ENCODE measurements around the gene PXK.
"Not testable (repeated sequence)": the region's sequence is repeated elsewhere in the genome, so short reads cannot be mapped to it uniquely, and the experiment has no call there.

The PXK gene

DNA sequence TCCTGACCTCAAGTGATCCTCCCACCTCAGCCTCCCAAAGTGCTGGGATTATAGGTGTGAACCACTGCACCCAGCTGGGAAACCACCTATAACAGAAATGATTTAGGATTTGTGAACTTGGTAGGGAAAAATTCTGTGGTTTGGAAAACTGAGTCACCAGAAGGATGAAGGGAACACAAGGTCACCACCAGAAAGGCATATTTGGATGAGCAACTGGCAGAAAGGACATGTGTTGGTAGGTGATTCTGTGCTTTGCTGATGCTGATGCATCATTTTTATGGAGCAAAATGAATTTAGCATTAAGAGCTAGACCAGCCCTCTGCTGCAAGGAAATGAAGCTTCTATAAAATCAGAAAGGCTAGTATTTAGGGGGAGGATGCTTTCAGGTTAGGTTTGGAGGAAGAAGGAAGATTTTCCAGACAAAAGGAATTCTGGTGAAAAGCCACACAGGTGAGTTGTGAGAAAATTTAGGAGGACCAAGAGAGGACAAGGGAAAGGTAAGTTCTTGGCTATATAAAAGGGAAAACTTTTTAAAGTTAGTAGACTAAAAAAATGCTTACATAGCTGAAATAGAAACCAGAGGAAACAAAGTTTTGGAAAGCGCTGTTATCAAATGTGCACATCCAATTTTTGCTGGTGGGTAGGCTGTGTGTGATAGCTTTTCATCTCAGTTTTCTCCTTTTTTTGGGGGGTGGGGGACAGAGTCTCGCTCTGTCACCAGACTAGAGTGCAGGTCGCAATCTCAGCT lies 3.6 kb downstream of the PXK start:
- no peak overlapping the region for H3K4me3 ChIP-seq (ENCODE audit: low read depth in 1 of 2, low read length in 2 of 2)
- no peaks in the 10 kb centered on the region for H3K27me3 ChIP-seq (ENCODE audit: low read depth, low read length)
- H3K4me1 ChIP-seq (ENCODE audit: control insufficient read depth in 1 of 2, insufficient read depth in 2 of 2, low read length in 2 of 2), result peaks cover 6 to 24% of the 10 kb centered on the region in 2 donors
- no peaks in the 10 kb centered on the region for H3K36me3 ChIP-seq (ENCODE audit: control insufficient read depth in 1 of 2, insufficient read depth in 2 of 2, low read length in 2 of 2)
- no peaks in the 10 kb centered on the region for H3K9me3 ChIP-seq (ENCODE audit: control insufficient read depth in 1 of 2, low read length in 2 of 2)
- H3K27ac ChIP-seq (ENCODE audit: low read length), result no peak overlapping the region

DNA sequence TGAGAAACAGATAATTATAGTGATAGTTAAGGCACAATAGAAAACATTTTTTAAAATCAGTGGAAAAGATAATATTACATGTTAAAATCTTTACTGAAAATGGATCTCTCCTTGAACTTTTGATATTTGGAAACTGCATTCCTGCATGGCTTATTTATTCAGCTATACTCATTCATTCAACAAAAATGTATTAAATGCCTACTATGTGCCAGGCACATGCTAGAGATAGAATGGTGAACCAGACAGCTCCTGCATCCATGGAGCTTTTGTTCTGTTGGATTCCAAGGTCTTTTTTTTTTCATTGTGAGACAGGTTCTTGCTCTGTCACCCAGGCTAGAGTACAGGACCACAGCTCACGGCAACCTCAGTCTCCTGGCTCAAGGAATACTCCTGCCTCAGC lies 4.5 kb downstream of the PXK start:
- Histone ChIP-seq H3K27me3 (ENCODE audit: low read depth, low read length) (no peaks in the 10 kb centered on the region), H3K4me3 (ENCODE audit: low read depth in 1 of 2, low read length in 2 of 2) (no peak overlapping the region), H3K27ac (ENCODE audit: low read length) (no peak overlapping the region), H3K36me3 (ENCODE audit: control insufficient read depth in 1 of 2, insufficient read depth in 2 of 2, low read length in 2 of 2) (no peaks in the 10 kb centered on the region), H3K4me1 (ENCODE audit: control insufficient read depth in 1 of 2, insufficient read depth in 2 of 2, low read length in 2 of 2) (peaks cover 6 to 19% of the 10 kb centered on the region in 2 donors), H3K9me3 (ENCODE audit: control insufficient read depth in 1 of 2, low read length in 2 of 2) (no peaks in the 10 kb centered on the region)

DNA sequence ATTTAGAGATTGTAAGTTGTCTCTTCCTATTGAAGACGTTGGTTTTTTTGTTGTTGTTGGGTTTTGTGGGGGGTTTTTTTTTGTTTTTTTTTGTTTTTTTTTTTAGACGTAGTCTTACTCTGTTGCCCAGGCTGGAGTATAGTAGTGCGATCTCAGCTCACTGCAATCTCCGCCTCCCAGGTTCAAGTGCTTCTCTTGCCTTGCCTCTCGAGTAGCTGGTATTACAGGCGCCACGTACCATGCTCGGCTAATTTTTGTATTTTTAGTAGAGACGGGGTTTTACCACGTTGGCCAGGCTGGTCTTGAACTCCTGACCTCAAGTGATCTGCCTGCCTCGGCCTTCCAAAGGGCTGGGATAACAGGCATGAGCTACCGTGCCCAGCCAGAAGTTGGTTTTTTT lies 6.5 kb downstream of the PXK start:
- H3K9me3 ChIP-seq (ENCODE audit: control insufficient read depth in 1 of 2, low read length in 2 of 2); H3K27ac ChIP-seq (ENCODE audit: low read length); H3K36me3 ChIP-seq (ENCODE audit: control insufficient read depth in 1 of 2, insufficient read depth in 2 of 2, low read length in 2 of 2); H3K27me3 ChIP-seq (ENCODE audit: low read depth, low read length); H3K4me3 ChIP-seq (ENCODE audit: low read depth in 1 of 2, low read length in 2 of 2): not testable (repeated sequence)
- peaks cover 5 to 13% of the 10 kb centered on the region in 2 donors for H3K4me1 ChIP-seq (ENCODE audit: control insufficient read depth in 1 of 2, insufficient read depth in 2 of 2, low read length in 2 of 2)

DNA sequence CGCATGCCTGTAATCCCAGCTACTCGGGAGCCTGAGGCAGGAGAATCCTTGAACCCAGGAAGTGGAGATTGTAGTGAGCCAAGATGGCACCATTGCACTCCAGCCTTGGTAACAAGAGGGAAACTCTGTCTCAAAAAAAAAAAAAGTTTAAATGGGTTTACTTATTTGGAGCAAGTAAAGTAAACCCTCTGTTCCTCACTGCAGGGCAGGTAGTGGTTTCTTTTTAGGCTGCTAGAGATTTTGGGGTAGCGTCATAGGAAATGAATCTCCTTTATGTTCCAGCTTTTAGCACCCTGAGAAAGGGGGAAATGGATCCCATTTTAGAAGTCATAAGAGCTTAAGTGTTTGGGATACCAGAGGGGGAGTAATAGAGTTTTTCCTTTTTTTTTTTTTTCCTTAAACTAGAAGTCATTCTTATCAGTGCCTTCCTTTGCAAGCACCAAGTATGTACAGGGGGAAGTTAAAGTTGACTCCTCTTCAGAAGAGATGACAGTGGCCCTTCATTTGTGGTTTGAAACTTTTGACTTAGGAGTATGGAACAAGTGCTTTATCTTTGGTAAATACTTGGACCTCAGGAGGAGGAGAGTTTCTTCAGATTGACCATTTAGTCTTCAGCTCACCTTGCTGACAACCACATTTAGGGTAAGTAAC lies 8.0 kb downstream of the PXK start:
- Histone ChIP-seq H3K27me3 (ENCODE audit: low read depth, low read length) (no peaks in the 10 kb centered on the region), H3K4me1 (ENCODE audit: control insufficient read depth in 1 of 2, insufficient read depth in 2 of 2, low read length in 2 of 2) (peaks cover 0 to 8% of the 10 kb centered on the region in 2 donors), H3K27ac (ENCODE audit: low read length) (no peak overlapping the region)

DNA sequence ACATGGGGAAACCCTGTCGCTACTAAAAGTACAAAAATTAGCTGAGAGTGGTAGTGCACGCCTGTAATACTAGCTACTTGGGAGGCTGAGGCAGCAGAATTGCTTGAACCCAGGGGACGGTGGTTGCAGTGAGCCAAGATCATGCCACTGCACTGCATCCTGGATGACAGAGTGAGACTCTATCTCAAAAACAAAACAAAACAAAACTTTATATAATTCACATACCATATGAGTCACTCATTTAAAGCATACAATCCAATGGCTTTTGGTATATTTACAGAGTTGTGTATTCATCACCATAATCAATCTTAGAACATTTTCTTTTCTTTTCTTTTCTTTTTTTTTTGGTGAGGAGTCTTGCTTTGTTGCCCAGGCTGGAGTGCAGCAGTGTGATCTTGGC lies 8.7 kb downstream of the PXK start:
- no peaks in the 10 kb centered on the region for H3K27me3 ChIP-seq (ENCODE audit: low read depth, low read length)
- no peak overlapping the region for H3K4me3 ChIP-seq (ENCODE audit: low read depth in 1 of 2, low read length in 2 of 2)
- H3K36me3 ChIP-seq (ENCODE audit: control insufficient read depth in 1 of 2, insufficient read depth in 2 of 2, low read length in 2 of 2), result no peaks in the 10 kb centered on the region
- peaks cover 0 to 10% of the 10 kb centered on the region in 2 donors for H3K4me1 ChIP-seq (ENCODE audit: control insufficient read depth in 1 of 2, insufficient read depth in 2 of 2, low read length in 2 of 2)
- H3K27ac ChIP-seq (ENCODE audit: low read length), result no peak overlapping the region
- H3K9me3 ChIP-seq (ENCODE audit: control insufficient read depth in 1 of 2, low read length in 2 of 2), result no peaks in the 10 kb centered on the region

More for the DNA sequence above, 8.0 kb downstream of the PXK start:
- Histone ChIP-seq H3K4me3 (ENCODE audit: low read depth in 1 of 2, low read length in 2 of 2) (no peak overlapping the region), H3K36me3 (ENCODE audit: control insufficient read depth in 1 of 2, insufficient read depth in 2 of 2, low read length in 2 of 2) (no peaks in the 10 kb centered on the region), H3K9me3 (ENCODE audit: control insufficient read depth in 1 of 2, low read length in 2 of 2) (no peaks in the 10 kb centered on the region)

DNA sequence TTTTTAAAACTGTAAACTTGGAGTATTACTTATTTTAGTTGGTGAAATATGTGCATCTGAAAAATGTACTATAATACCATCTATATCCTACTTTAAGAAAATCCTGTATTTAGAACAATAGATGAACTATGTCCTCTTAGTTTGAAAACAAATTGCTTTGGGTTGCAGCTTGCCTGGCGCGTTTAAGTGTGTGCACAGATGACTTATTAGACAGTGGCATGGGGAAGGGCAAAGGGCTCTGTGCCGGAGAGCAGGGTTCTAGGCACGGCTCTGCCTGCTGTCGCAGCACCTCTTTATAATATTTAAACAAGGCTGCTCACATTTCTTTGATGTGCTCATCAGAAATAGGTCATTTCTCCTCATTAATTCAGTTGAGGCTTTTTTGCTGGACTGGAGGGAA lies 10.0 kb downstream of the PXK start:
- Histone ChIP-seq H3K27ac (ENCODE audit: low read length) (no peak overlapping the region), H3K4me3 (ENCODE audit: low read depth in 1 of 2, low read length in 2 of 2) (no peak overlapping the region), H3K4me1 (ENCODE audit: control insufficient read depth in 1 of 2, insufficient read depth in 2 of 2, low read length in 2 of 2) (peaks cover 0 to 14% of the 10 kb centered on the region in 2 donors), H3K36me3 (ENCODE audit: control insufficient read depth in 1 of 2, insufficient read depth in 2 of 2, low read length in 2 of 2) (no peaks in the 10 kb centered on the region), H3K9me3 (ENCODE audit: control insufficient read depth in 1 of 2, low read length in 2 of 2) (no peaks in the 10 kb centered on the region), H3K27me3 (ENCODE audit: low read depth, low read length) (no peaks in the 10 kb centered on the region)

DNA sequence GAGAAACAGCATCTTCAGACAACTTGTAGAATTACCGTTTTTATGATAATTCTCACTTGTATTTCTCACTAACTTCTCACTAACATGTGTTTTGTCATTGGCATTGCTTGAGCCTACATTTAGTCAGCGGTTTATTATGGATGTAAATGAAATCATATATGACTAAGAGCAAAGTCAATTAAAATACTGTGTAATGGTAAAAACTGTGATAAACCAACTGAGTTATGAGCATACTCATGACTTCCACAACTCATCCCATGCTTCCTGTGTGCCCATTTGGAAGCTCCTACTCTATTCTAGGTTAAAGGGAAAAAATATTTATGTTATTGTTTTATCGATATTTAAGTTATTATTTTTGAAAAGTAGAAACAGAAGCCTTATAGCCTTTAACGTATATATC lies 12.8 kb downstream of the PXK start:
- no peak overlapping the region for H3K4me3 ChIP-seq (ENCODE audit: low read depth in 1 of 2, low read length in 2 of 2)
- no peak overlapping the region for H3K27ac ChIP-seq (ENCODE audit: low read length)
- no peaks in the 10 kb centered on the region for H3K27me3 ChIP-seq (ENCODE audit: low read depth, low read length)
- H3K9me3 ChIP-seq (ENCODE audit: control insufficient read depth in 1 of 2, low read length in 2 of 2), result no peaks in the 10 kb centered on the region
- H3K36me3 ChIP-seq (ENCODE audit: control insufficient read depth in 1 of 2, insufficient read depth in 2 of 2, low read length in 2 of 2), result no peaks in the 10 kb centered on the region
- peaks cover under 1 to 14% of the 10 kb centered on the region in 2 donors for H3K4me1 ChIP-seq (ENCODE audit: control insufficient read depth in 1 of 2, insufficient read depth in 2 of 2, low read length in 2 of 2)

DNA sequence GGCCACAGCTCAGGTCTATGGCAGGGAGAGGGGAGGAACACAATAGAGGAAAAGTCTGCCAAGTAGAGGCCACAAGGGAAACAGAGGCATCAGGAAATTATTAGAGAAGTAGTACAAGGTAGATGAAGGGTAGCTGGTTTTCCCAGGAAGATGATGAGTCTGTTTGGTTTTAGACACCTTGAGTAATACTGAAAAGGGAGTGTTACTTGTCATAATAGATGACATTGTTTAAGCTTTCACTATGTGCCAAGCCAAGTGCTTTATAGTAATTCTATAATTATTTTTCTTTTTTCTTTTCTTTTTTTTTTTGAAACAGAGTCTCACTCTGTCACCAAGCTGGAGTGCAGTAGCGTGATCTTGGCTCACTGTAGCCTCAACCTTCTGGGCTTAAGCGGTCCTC lies 13.7 kb downstream of the PXK start:
- H3K9me3 ChIP-seq (ENCODE audit: control insufficient read depth in 1 of 2, low read length in 2 of 2), result no peaks in the 10 kb centered on the region
- no peaks in the 10 kb centered on the region for H3K27me3 ChIP-seq (ENCODE audit: low read depth, low read length)
- no peak overlapping the region for H3K4me3 ChIP-seq (ENCODE audit: low read depth in 1 of 2, low read length in 2 of 2)
- no peak overlapping the region for H3K27ac ChIP-seq (ENCODE audit: low read length)
- H3K4me1 ChIP-seq (ENCODE audit: control insufficient read depth in 1 of 2, insufficient read depth in 2 of 2, low read length in 2 of 2), result peaks cover 6 to 14% of the 10 kb centered on the region in 2 donors
- no peaks in the 10 kb centered on the region for H3K36me3 ChIP-seq (ENCODE audit: control insufficient read depth in 1 of 2, insufficient read depth in 2 of 2, low read length in 2 of 2)

DNA sequence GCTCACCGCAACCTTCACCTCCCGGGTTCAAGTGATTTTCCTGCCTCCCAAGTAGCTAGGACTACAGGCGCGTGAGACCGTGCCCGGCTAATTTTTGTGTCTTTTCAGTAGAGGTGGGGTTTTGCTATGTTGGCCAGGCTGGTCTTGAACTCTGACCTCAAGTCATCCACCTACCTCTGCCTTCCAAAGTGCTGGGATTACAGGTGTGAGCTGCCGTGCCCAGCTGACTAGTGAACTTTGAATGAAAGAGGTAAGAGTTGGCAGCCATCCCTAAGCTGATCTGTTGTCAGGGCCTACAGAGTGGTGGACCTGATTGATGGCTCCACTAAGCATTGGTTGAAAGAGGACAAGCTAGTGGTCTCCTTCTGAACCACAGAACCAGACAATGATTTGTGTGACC lies 15.3 kb downstream of the PXK start:
- Histone ChIP-seq H3K9me3 (ENCODE audit: control insufficient read depth in 1 of 2, low read length in 2 of 2) (no peaks in the 10 kb centered on the region), H3K27ac (ENCODE audit: low read length) (no peak overlapping the region), H3K27me3 (ENCODE audit: low read depth, low read length) (no peaks in the 10 kb centered on the region), H3K36me3 (ENCODE audit: control insufficient read depth in 1 of 2, insufficient read depth in 2 of 2, low read length in 2 of 2) (no peaks in the 10 kb centered on the region), H3K4me1 (ENCODE audit: control insufficient read depth in 1 of 2, insufficient read depth in 2 of 2, low read length in 2 of 2) (peaks cover 6 to 19% of the 10 kb centered on the region in 2 donors), H3K4me3 (ENCODE audit: low read depth in 1 of 2, low read length in 2 of 2) (no peak overlapping the region)

DNA sequence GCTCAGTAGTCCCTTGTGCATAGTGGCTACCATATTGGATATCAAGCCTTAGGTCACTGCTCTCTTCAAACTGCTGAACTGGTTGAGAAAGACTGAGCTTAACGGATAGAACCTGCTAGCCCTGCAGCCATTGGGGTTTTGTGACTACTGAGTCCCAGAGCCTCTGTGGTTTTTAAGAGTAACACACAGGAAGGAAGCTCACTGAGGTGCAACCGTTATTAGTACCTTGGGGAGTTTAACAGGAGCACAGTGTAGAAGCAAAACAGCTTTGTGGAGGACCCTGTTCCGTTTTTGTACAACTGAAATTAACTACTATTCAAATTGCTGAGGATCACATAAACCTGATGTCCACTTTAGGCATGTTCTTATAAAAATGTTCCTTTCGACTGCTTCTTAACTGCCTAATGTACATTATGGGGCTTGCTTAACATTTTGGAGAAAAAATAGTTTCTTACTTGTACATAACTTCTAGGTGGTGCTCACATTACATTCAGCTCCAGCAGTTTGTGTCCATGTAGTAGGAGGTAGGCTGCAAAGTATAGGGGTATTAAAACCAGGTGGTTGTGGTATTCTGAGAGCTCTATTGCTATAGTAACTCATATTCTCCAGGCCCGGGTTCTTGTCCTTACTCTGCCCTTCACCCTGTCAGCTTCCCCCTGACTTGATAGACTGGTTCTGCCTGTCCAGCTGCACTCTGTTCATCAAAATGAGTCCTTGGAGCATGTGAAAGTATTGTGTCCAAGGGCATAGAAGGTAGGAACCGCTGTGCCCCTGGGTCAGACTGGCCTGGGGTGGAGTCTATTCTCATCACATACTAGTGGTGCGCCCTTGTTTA lies 17.3 kb downstream of the PXK start:
- Histone ChIP-seq H3K36me3 (ENCODE audit: control insufficient read depth in 1 of 2, insufficient read depth in 2 of 2, low read length in 2 of 2) (no peaks in the 10 kb centered on the region), H3K27ac (ENCODE audit: low read length) (no peak overlapping the region), H3K27me3 (ENCODE audit: low read depth, low read length) (no peaks in the 10 kb centered on the region), H3K9me3 (ENCODE audit: control insufficient read depth in 1 of 2, low read length in 2 of 2) (no peaks in the 10 kb centered on the region), H3K4me1 (ENCODE audit: control insufficient read depth in 1 of 2, insufficient read depth in 2 of 2, low read length in 2 of 2) (peaks cover 6 to 15% of the 10 kb centered on the region in 2 donors), H3K4me3 (ENCODE audit: low read depth in 1 of 2, low read length in 2 of 2) (no peak overlapping the region)

DNA sequence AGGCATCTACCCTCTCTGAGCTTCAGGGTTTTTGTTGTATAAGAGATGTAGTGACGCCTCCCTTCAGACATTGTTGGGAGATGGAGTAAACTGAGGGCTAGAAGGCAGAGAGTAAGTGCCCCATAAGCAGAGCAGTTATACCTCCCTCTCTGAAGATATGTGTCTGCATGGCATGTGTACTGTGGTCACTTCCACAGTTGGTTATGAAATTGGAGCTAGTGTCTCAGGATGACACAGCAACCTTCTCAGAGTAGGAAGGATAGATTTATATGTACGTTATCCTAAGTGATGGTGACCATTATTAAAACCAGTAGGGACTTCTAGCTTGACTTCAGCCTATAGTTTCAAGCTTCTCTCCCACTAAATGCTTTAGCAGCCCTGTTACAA lies 17.9 kb downstream of the PXK start:
- H3K27me3 ChIP-seq (ENCODE audit: low read depth, low read length), result no peaks in the 10 kb centered on the region
- no peak overlapping the region for H3K27ac ChIP-seq (ENCODE audit: low read length)
- no peaks in the 10 kb centered on the region for H3K36me3 ChIP-seq (ENCODE audit: control insufficient read depth in 1 of 2, insufficient read depth in 2 of 2, low read length in 2 of 2)
- H3K4me1 ChIP-seq (ENCODE audit: control insufficient read depth in 1 of 2, insufficient read depth in 2 of 2, low read length in 2 of 2), result peaks cover 6 to 14% of the 10 kb centered on the region in 2 donors
- H3K4me3 ChIP-seq (ENCODE audit: low read depth in 1 of 2, low read length in 2 of 2), result no peak overlapping the region
- no peaks in the 10 kb centered on the region for H3K9me3 ChIP-seq (ENCODE audit: control insufficient read depth in 1 of 2, low read length in 2 of 2)
